Measurements from ENCODE around the gene PRKACA. TPM values are rescaled to one million over a fixed set of nuclear protein-coding genes. Genes with fewer than 3 reads are reported as not detected.

PRKACA gene
- total and polyA plus RNA-seq, 10 of the 15 experiments (the other 5 are each of a cell fraction or from before 2014, with no cell fraction given): 0.53 to 68.5 (median 11.2) TPM

- TF ChIP-seq, protein P1, sequence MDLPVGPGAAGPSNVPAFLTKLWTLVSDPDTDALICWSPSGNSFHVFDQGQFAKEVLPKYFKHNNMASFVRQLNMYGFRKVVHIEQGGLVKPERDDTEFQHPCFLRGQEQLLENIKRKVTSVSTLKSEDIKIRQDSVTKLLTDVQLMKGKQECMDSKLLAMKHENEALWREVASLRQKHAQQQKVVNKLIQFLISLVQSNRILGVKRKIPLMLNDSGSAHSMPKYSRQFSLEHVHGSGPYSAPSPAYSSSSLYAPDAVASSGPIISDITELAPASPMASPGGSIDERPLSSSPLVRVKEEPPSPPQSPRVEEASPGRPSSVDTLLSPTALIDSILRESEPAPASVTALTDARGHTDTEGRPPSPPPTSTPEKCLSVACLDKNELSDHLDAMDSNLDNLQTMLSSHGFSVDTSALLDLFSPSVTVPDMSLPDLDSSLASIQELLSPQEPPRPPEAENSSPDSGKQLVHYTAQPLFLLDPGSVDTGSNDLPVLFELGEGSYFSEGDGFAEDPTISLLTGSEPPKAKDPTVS (IDR thresholded peaks at IDR 0.05; ENCODE audit: low read depth, low read length): no peak
- 0 out of 2 replicates have a peak, but pooled peaks have one; percentile 43 for TF ChIP-seq LARP7 (IDR thresholded peaks at IDR 0.05)
- no peak for TF ChIP-seq HDGF (IDR thresholded peaks at IDR 0.05)
- no peak for TF ChIP-seq POLR2AphosphoS5 (IDR thresholded peaks at IDR 0.05; ENCODE audit: low read length)
- TF ChIP-seq RELA (IDR thresholded peaks at IDR 0.05; ENCODE audit: borderline replicate concordance, partially characterized antibody): no peak
- TF ChIP-seq HDAC2 (IDR thresholded peaks at IDR 0.05): no peak
- TF ChIP-seq NR2C1 (IDR thresholded peaks at IDR 0.05): no peak
- TF ChIP-seq TCF12 (IDR thresholded peaks at IDR 0.05; ENCODE audit: low read depth, low read length): no peak
- TF ChIP-seq CHD4 (IDR thresholded peaks at IDR 0.05): no peak
- 0 out of 2 replicates have a peak, but pooled peaks have one; percentile 7 for TF ChIP-seq RUNX3 (IDR thresholded peaks at IDR 0.05; ENCODE audit: low read length)
- TF ChIP-seq SPI1 (IDR thresholded peaks at IDR 0.05; ENCODE audit: borderline replicate concordance, insufficient read depth, low read depth, low read length): no peak
- TF ChIP-seq IRF4 (IDR thresholded peaks at IDR 0.05; ENCODE audit: low read depth, low read length): no peak
- TF ChIP-seq ATF3 (IDR thresholded peaks at IDR 0.05; ENCODE audit: borderline replicate concordance, extremely low read depth, low read depth, low read length): no peak
- TF ChIP-seq CHD1 (IDR thresholded peaks at IDR 0.05; ENCODE audit: low read depth, low read length): no peak
- no peak for TF ChIP-seq GABPA (IDR thresholded peaks at IDR 0.05; ENCODE audit: low read depth)
- no peak for TF ChIP-seq ETV6 (conservative IDR thresholded peaks at IDR 0.05 in 1 of 2, IDR thresholded peaks at IDR 0.05 in 1 of 2; ENCODE audit: borderline replicate concordance in 1 of 2, low read depth in 1 of 2)
- no peak for TF ChIP-seq KAT2A (conservative IDR thresholded peaks at IDR 0.05; ENCODE audit: control insufficient read depth, low read depth, low read length)
- 0 out of 2 replicates have a peak, but pooled peaks have one; percentile 60 for TF ChIP-seq SIN3A (IDR thresholded peaks at IDR 0.05; ENCODE audit: low read depth, low read length)
- no peak for TF ChIP-seq BHLHE40 (IDR thresholded peaks at IDR 0.05; ENCODE audit: borderline replicate concordance in 1 of 2, low read depth in 2 of 2, low read length in 1 of 2)
These were observed 514 bp downstream of the PRKACA start (continued) for GRCh38 chr19:14116918-14117578.

All from GM12878 (cell line).